Kidney epithelial cell (primary cell): ENCODE data around the gene TRIM46. TPM values are rescaled to one million over a fixed set of nuclear protein-coding genes. Genes with fewer than 3 reads are reported as not detected.
A peak's percentile ranks its signal among the peaks of the same experiment; 100 is the strongest.

Experiments used
- DNase-seq: peaks from one replicate; pipeline ENCODE4 v3.0.0-alpha.2; 2010; ENCODE audit warnings: low read depth
- H3K27me3 ChIP-seq: 2 replicates; pipeline ENCODE4 v1.6.0; 2011; ENCODE audit warnings: low read length; ENCODE audit not compliant: control insufficient read depth, insufficient read depth
- H3K36me3 ChIP-seq: 2 replicates; pipeline ENCODE4 v1.5.1; 2011; ENCODE audit warnings: low read length; ENCODE audit not compliant: control insufficient read depth, insufficient read depth
- H3K4me3 ChIP-seq: 2 replicates; pipeline ENCODE4 v1.5.1; 2011; ENCODE audit warnings: low read depth, mild to moderate bottlenecking, control low read depth, low read length
- CTCF ChIP-seq: IDR thresholded peaks from 2 replicates; pipeline ENCODE4 v1.5.1; 2011; ENCODE audit warnings: mild to moderate bottlenecking, moderate library complexity, low read length, control low read depth, inconsistent platforms; ENCODE audit not compliant: insufficient read depth, poor library complexity, severe bottlenecking
- total RNA-seq: library from RNA; depleted of rRNA; stranded (reverse); fragments of >200 nt; gene quantifications from 2 replicates; pipeline ENCODE4 v1.2.3, GENCODE V29; 2015

TRIM46 gene
- total RNA-seq, 1 donor from 2014 or later = 7.1 TPM

- TF ChIP-seq CTCF = no peak
- H3K27me3 ChIP-seq = no peaks in the 10 kb centered on the region
- H3K4me3 ChIP-seq = no peak overlapping the region
- peaks cover 7% of the 10 kb centered on the region for H3K36me3 ChIP-seq
- DNase-seq = no peak
Observed at GRCh38 chr1:155131856-155132255, 41.8 kb upstream of the TRIM46 start.

GRCh38 chr1:155133799-155134281 is 39.8 kb upstream of the TRIM46 start:
- DNase-seq = no peak
- no peak for TF ChIP-seq CTCF

GRCh38 chr1:155134322-155134721 is 39.3 kb upstream of the TRIM46 start:
- H3K36me3 ChIP-seq = peaks cover 7% of the 10 kb centered on the region
- no peak for DNase-seq
- no peaks in the 10 kb centered on the region for H3K27me3 ChIP-seq
- no peak overlapping the region for H3K4me3 ChIP-seq
- no peak for TF ChIP-seq CTCF

More at GRCh38 chr1:155133799-155134281, 39.8 kb upstream of the TRIM46 start:
- H3K4me3 ChIP-seq = no peak overlapping the region
- no peaks in the 10 kb centered on the region for H3K27me3 ChIP-seq
- H3K36me3 ChIP-seq = peaks cover 7% of the 10 kb centered on the region

- TF ChIP-seq CTCF = no peak
- Histone ChIP-seq H3K27me3 (no peaks in the 10 kb centered on the region), H3K4me3 (peak overlapping the region; percentile 86), H3K36me3 (peaks cover 7% of the 10 kb centered on the region)
- peak; percentile 92 for DNase-seq
Observed at GRCh38 chr1:155134880-155135414, 38.7 kb upstream of the TRIM46 start.

- Histone ChIP-seq H3K4me3 (peak within 1 kb of the TSS; percentile 86), H3K27me3 (no peaks in the 10 kb centered on the region), H3K36me3 (peaks cover 7% of the 10 kb centered on the region)
- no peak for TF ChIP-seq CTCF
- DNase-seq = peak; percentile 63
Observed at GRCh38 chr1:155135415-155136028, 38.1 kb upstream of the TRIM46 start, which contains the start of gene SLC50A1. SLC50A1 (plus strand) TSS chr1:155135852; CDS start chr1:155135912, 60 bp downstream.
